GM18868 (cell line): ENCODE measurements around the gene UBE2G2.
"Not testable (repeated sequence)": the region's sequence is repeated elsewhere in the genome, so short reads cannot be mapped to it uniquely, and the experiment has no call there.

Experiments used
- ATAC-seq: cut with Tn5 transposase; IDR thresholded peaks from one replicate; pipeline ENCODE4 v1.9.1; 2021; ENCODE audit warnings: mild to moderate bottlenecking, moderate library complexity; ENCODE audit not compliant: unreplicated experiment

The UBE2G2 gene

DNA sequence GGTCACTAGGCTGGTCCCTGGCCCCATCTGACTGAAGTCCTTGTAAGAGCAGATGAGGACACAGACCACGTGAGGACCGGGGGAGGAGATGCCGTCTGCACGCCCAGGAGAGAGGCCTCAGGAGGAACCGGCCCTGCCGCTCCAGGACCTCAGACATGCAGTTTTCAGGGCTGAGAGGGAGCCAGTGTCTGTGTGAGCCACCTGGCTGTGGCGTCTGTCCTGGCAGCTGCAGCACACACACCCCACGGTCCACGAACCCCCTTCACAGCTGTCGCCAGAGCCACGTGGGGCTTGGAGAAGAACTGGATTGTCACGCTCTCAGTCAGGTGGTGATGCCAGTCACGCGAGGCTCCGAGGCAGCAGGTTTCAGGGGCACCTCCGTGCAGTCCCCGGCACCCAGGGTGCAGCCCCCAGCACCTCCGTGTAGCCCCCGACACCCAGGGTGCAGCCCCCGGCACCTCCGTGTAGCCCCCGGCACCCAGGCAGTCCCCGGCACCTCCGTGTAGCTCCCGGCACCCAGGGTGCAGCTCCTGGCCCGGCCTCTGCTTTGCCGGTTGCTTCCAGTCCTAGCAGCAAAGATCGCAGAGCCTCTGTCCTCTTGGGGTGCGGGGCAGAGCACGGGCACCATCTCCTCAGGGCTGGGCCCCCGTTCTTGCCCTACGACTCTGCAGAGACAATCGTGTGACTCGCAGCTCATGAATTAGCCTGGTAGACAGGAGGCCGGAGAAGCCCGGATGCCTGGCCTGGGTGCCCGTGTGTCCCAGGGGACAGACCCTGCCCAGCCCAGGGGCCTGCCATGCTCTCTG is 35.2 kb upstream of the UBE2G2 start:
- no peak for ATAC-seq

DNA sequence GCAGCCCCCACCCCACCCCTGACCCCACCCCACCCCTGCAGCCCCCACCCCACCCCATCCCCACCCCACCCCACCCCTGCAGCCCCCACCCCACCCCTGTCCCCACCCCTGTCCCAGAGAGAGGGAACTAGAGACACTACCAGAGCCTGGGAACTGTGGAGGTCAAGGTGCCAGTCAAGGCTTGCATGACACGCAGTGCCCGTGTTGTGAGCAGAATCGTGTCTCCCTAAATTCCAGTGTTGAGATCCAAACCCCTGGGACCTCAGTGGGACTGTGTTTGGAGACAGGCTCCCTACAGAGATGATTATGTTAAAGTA is 34.7 kb upstream of the UBE2G2 start:
- no peak for ATAC-seq

DNA sequence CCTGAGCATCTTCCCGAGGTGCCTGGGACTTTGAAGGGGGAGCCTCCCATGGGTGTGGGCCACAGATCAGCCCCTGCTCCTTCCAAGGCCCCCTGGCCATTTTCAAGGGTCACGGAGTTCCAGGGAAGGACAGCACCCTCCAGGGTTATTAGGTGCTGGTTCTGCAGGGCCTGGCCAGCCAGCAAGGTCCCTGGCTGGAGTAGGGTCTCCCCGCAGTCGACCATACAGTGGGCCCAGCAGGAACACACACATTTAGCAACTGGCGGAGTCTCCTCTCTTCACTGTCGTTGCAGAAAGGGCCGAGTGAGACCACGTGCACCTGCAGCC is 34.0 kb upstream of the UBE2G2 start:
- ATAC-seq, result no peak

DNA sequence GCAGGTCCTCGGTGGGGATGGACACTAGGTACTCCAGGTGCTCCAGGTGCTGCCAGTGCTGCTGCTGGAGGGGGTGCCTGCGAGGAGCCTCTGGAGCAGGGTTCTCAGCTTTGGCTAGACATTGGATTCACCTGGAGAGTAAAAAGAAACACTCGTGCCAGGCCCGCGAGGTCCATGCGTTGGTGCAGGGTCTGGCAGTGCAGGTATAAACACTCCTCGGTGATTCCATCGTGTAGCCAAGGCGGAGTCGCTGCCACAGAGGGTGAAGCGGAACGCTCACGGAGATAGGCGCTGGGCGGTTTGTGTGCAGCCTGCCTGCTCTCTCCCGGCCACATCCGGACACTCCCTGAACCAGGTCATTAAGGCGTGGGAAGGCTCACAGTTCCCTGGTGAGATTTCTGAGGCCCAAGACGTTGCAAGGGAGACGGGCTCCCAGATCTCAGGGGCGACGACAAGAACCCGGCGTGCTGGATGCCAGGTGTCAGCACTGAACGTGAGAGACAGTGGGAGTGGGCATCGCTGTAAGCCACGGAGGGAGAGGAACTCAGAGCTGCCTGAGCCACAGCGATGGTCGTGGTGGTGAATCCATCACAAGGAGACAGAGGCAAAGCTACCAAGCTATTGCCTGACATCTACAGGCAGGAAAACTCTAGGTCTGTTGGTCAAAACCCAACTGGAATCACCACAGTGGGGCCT is 33.5 kb upstream of the UBE2G2 start:
- no peak for ATAC-seq

DNA sequence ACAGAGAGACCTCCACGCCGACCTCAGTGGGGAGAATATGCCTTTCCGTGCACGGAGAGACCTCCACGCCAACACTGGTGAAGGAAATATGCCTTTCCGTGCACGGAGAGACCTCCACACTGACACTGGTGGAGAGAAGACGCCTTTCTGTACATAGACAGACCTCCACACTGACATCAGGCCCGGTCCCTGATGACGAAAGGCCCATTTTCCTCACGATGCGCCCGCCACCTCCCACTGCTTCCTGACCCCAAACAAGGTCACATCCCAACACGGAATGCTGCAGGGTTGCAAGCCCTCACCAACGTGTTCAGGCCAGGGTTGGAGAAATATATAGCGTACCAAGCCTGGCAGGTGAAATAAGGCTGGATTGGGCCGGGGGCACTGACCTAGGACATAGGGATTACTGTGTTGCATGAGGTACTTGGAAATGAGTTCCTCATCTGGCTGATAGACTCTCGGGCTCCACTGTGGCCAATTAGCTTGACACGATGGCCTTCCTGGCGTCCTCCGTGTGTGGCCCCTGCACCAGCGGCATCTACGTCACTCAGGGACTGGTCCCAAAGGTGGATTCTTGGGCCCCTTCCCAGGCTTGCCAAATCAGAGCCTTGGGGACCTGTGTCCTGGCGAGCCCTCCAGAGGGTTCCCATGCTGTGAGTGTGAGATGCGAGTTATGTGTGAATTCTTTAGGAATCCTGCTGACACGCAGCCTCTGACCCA is 32.8 kb upstream of the UBE2G2 start:
- ATAC-seq, result no peak

DNA sequence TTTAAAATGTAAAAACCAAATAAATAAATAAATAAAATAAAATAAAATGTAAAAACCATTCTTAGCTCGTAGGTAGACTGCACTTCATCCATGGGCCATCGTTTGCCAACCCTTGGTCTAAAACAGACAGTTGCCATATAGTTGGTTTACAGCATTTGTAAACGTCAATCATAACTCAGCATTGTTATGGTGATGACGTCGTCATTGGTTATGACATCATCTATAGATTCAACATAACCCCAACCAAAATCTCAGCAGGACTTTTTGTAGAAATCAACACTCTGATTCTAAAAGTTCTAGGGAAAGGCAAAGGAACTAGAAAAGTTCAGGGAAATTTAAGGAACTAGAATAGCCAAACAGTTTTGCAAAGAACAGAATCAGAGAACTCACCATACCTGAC is 32.0 kb upstream of the UBE2G2 start:
- no peak for ATAC-seq

DNA sequence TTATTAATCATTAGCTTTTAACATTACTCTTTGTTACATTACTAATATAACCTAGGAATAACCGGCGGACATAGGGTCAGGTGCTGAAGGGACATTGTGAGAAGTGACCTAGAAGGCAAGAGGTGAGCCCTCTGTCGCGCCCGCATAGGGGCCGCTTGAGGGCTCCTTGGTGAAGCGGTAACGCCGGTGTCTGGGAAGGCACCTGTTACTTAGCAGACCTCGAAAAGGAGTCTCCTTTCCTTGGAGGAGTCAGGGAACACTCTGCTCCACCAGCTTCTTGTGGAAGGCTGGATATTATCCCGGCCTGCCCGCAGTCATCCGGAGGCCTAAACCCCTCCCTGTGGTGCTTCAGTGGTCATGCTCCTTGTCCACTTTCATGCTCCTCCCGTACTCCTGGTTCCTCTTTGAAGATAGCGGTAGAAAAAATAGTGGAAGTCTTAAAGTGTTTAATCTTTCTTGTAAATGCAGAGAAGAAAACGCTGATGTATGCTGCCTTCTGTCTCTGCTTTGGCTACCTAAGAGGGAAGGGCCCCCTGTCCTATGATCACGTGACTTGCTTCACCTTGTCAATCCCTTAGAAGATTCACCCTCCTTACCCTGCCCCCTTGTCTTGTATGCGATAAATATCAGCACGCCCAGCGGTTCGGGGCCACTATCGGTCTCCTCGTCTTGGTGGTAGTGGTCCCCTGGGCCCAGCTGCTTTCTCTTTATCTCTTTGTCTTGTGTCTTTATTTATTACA is 31.1 kb upstream of the UBE2G2 start:
- not testable (repeated sequence) for ATAC-seq

DNA sequence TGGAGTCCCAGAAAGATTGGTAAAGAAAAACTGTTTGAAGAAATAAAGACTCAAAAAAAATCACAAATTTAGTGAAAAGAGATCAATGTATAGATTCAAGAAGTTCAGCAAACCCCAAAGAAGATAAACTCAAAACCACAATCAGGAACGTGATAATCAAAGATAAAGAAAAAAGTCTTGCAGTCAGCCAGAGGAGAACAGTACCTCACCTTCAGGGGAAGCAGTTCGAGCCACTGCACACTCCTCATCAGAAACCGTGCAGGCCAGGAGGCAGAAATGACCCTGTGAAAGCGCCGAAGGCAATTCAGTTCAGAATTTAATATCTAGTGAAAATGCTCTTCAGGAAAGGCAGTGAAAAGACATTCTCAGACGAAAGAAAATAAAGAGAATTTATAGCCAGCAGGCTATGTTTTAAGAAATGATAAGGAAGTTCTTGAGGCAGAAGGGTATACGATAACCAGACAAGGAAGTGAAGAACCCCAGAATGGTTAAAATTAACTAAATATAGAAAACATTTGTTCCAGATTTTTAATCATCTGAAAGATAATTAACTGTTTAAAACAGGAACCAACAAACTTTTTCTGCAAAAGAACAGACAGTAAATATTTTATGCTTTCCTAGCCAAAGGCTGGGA is 29.7 kb upstream of the UBE2G2 start:
- no peak for ATAC-seq

DNA sequence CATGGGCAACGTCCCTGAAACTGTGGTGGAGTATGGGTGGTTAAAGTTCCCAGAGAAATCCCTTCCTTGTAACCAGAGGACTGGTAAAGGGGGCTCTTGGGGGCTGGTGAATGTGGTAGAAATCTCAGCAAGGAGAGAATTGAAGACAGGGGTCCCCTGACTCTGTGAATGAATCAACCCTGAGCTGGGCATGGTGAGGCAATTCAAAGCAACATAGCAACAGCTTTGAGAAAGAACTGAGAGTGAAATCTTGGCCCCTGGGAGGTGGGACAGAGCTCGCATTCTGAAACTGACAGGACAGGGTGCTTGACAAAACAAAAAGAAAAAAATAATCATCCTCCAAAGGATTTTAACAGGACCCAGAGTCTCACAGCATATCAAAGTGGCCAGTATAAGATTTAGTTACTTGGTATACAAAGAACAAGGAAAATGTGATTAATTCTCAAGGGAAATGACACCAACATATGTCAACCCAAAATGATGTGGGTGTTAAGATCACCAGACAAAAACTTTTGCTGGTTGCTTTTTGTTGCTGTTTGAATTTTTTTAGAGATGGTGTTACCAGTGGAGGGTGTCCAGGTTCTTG is 28.0 kb upstream of the UBE2G2 start:
- ATAC-seq, result no peak

DNA sequence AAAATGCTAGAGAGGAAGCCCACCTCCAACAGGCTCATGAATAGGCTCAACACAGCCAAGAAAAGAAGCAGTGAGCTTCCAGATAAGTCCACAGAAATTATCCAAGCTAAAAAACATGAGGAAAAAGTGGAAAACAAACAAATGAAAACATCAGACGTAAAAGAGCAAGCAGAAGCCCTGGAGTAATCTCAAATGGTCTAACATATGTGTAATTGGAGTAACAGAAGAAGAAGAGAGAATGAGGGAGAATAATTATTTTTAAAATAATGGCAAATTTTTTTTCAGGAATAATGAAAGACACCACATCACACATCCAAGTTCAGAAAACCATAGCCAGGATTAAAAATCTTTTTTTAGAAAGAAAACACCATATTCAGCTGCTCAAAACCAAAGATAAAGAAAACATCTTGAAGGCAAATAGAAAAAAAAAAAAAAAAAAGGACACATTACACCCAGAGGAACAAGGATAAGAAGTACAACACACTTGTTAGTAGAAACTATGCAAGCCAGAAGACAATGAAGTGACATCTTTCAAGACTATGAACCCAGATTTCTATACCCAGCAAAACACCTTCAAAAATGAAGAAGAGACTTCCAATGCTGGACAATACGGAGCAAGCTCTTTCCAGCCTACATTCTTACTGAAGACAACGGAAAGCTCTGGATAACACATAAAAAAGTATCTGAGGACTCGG is 26.9 kb upstream of the UBE2G2 start:
- no peak for ATAC-seq

DNA sequence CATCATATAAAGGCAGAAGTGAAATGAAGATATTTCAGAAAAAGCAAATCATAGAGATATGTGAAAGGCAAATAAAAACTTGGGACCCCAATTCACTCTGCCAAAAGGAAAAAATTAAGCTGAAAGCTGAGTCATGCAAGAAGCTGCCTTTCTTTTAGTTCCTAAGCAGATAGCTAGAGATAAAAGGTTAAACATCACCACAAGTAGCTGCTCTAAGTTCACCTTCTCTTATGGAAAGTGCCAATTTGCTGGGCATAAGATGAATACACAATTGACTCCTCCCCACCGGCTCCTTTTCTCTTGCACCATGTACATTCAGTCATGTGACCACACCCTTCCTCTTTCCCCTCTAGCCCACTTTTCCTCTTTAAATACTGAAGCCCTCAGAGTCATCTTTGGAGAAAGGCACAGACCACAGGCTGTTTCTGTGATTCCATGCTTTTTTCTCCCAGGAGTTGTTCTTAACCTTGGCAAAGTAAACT is 21.6 kb upstream of the UBE2G2 start:
- no peak for ATAC-seq

DNA sequence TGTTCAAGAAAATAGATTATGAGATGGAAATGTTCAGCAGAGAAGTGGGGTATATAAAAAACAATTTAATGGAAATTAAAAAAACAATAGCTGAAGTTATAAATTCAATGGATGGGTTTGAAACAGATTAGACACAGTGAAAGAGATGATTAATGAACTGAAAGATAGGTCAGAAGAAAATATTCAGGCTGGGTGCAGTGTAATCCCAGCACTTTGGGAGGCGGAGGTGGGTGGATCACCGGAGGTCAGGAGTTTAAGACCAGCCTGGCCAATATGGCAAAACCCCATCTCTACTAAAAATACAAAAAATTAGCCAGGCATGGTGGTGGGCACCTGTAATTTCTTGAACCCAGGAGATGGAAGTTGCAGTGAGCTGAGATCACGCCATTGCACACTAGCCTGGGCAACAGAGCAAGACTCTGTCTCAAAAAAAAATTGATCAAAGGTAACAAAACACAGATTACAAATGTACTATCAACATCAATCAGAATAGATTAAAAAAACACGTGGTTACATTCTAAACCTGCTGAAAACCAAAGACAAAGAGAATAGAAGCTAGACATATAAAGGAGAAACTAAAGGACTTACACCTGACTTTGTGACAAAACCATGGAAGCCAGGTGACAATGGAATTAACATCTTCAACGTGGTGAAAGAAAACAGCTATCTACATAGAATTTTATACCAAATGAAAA is 21.0 kb upstream of the UBE2G2 start:
- ATAC-seq, result no peak

DNA sequence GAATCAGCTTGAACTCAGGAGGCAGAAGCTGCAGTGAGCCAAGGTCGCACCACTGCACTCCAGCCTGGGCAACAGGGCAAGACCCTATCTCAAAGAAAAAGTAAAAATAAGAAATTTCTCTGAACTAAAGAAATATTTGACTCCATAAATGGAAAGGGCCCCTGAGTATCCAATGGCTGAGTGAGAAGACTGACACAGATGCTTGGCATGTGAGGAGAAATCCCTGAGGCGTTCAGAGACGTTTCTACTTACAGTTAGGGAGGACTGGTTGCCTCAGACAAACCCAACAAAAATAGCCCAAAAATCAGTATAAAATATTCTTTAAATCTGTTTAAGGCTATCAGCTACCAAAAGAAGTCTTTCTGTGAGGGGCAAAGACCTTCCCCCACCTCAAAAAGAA is 19.2 kb upstream of the UBE2G2 start:
- ATAC-seq, result no peak

DNA sequence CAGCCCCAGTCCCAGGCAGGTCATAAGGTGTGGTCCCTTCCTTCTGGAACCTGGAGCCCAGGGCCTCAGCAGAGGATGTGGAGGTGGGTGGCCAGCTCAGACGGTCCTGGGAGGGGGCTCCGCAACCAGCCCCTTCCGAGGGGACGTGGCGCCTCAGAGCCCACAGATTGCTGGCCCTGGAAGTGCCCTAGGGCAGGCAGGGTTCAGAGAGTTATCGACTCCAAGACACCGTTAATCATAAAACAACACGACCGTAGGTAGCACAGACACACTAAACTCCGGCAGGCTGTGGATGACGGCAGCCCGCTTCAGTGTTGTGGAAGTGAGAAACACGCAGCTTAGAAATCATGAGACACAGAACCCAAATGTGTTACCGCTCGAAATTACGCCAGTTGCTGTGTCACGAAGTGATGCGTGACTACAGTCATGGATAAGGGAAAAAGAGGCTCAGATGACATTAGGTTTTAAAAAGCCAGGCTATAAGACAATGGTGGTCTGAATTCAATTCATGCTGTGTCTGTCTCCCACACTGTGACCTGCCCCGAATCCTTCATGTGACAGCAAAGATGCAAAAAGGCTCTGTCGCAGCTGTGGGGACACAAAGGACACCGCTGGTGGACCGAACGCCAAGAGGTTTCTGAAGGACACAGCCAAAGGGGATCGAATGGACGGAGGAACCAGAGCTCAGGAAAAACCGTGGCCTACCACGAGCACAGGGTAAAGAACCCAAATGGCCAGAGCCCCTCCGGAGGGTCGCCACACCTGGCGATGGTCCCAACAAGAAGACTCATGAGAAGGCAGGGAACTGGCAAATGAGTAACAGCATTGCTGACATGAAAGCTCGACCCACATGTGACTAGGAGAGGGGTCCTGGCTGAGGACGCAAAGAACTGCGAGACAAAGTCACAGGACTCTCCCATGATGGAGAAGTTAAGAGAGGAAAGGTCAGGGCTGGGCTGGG is 17.9 kb upstream of the UBE2G2 start:
- ATAC-seq, result no peak

DNA sequence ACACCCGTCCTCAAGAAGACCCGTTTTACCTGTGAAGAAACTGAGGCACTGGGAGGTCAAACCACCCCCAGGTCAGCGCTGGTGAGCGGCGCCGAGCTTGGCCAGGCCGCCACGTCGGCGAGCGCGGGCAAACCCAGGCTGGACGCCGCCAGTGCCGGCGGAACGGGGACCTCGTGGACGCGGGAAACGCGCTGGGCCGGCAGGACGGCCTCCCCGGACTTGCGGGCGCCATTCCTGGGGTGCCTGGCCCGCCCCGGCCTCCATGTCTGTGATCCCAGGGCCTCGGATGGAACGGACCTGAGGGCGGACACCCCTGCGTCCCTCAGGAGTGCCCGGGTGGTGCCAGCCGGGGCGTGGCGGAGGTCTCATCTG is 17.0 kb upstream of the UBE2G2 start:
- ATAC-seq, result no peak

DNA sequence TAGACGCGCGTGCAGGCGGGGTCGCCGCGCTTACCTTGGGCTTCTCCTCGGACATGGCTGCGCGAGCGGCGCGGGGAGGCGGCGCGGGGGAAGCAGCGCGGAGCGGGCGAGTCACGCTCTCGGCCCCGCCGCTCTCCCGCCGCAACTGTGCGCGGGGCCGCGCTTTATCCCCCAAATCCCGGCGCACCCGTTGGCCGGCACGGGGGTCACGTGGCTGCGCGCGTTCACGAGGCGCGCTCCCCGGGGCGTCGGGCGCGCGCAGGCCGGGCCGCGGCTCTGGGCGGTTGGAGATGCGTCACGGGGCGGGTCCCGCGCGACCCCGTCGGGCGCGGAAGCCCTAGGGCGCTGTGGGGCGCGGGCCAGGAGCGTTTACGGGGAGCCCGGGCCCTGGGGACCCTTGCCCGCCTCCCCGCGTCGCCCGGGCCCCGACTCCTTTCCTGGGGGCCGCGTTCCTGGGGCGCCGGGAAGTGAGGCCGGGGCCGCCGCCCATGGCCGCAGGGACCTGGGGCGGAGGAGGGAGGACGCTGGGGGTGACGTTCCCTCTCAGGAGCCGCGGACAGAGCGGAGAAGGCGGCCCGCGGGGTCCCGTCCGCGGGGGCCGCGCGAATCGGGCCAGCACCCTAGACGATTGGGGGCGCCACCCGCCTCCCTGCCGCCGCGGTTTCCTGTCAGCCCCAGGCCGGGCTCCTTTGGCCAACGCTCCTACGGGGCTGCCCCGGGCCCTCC is 16.5 kb upstream of the UBE2G2 start, which contains the start of gene SUMO3:
SUMO3 (minus strand) TSS at position 149 of the 726 bp plus-strand sequence; CDS start at position 55, 94 bp downstream.
- ATAC-seq, result peak; percentile 59

DNA sequence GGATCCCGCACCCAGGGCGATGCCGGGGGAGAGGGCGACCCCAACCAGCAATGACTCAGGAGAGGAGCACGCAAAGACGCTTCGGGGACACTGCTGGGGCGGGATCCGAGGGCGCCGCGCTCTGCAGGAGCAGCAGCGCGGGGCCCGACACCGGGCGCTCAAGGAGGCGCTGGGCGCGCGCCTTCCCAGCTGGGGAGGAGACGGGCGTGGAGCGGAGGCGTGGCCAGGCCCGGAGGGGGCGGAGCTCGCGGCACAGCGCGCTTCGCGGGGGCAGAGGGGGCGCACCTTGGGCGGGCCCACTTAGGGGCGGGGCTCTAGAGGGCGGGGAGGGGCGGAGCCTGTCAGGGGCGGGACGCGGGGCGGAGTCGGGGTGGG is 15.9 kb upstream of the UBE2G2 start:
- peak; percentile 71 for ATAC-seq
